Lung (tissue), 12 donors: ENCODE data around the gene RPS6KA2. TPM values are rescaled to one million over a fixed set of nuclear protein-coding genes. Genes with fewer than 3 reads are reported as not detected.

Experiments
- ATAC-seq: fragments of 200-7000 bp; cut with Tn5 transposase; one replicate; pipeline ENCODE4 v1.9.1; 2020; ENCODE audit warnings: moderate number of reproducible peaks; ENCODE audit not compliant: insufficient read depth, low FRiP score
- DNase-seq, 3 donors: peaks; one replicate each; pipeline ENCODE4 v3.0.0-alpha.2; 2013 to 2017
- H3K27ac ChIP-seq, 2 donors: one replicate each; pipeline ENCODE4 v1.5.1; 2013; ENCODE audit warnings: mild to moderate bottlenecking in 2 of 2, moderate library complexity in 2 of 2, control low read depth in 1 of 2, inconsistent platforms in 1 of 2, low read depth in 1 of 2, low read length in 1 of 2
- H3K27me3 ChIP-seq, 3 donors: one replicate each; pipeline ENCODE4 v1.5.1; 2013; ENCODE audit warnings: low read length in 2 of 3; ENCODE audit not compliant: control insufficient read depth in 3 of 3, insufficient read depth in 3 of 3
- H3K36me3 ChIP-seq, 4 donors: one replicate each; pipeline ENCODE4 v1.5.1; 2013; ENCODE audit warnings: low read length in 4 of 4, mild to moderate bottlenecking in 1 of 4, moderate library complexity in 1 of 4; ENCODE audit not compliant: control insufficient read depth in 4 of 4, insufficient read depth in 4 of 4
- H3K4me1 ChIP-seq, 5 donors: one replicate each; pipeline ENCODE4 v1.5.1; 2013; ENCODE audit warnings: low read length in 5 of 5, mild to moderate bottlenecking in 2 of 5, moderate library complexity in 1 of 5; ENCODE audit not compliant: control insufficient read depth in 5 of 5, insufficient read depth in 5 of 5
- H3K4me3 ChIP-seq: one replicate; pipeline ENCODE4 v1.5.1; 2013; ENCODE audit warnings: mild to moderate bottlenecking, control low read depth, moderate library complexity
- H3K9ac ChIP-seq, 2 donors: one replicate each; pipeline ENCODE4 v1.5.1; 2013; ENCODE audit warnings: low read length in 2 of 2, control low read depth in 1 of 2; ENCODE audit not compliant: insufficient read depth in 1 of 2
- H3K9me3 ChIP-seq, 4 donors: one replicate each; pipeline ENCODE4 v1.5.1; 2013; ENCODE audit warnings: low read length in 3 of 4, mild to moderate bottlenecking in 1 of 4, moderate library complexity in 1 of 4; ENCODE audit not compliant: control insufficient read depth in 4 of 4, insufficient read depth in 3 of 4
- WGBS, 2 donors: extraction: QIAGEN DNeasy Blood & Tissue Kit; methylation state at CpG; one replicate each; pipeline ENCODE4 v1.1.7; 2013; 5-methylcytosine and 5-hydroxymethylcytosine counted together
- polyA plus RNA-seq, 2 donors: library from polyadenylated mRNA; stranded (reverse); fragments of 200-250 nt; gene quantifications; one replicate each; pipeline ENCODE4 v1.2.1, GENCODE V29; 2013
- total RNA-seq, 2 donors: library from RNA; depleted of rRNA in 1 of 2; stranded (reverse); fragments of >200 nt in 1 of 2; gene quantifications; one replicate each; pipeline ENCODE4 v1.2.1, GENCODE V29; 2014 to 2021
- TF ChIP-seq, protein P1 (sequence below): IDR thresholded peaks from 2 replicates; pipeline ENCODE4 v1.5.1; 2012; ENCODE audit warnings: mild to moderate bottlenecking; ENCODE audit errors: control extremely low read depth, extremely low read depth
- donor health status: control.
- donor health status: control.
- donor health status: Bipolar disorder and iron deficiency.
- donor health status: healthy.
- donor health status: DM: yes; HTN: yes; CAD: no.

The RPS6KA2 gene
- total and polyA plus RNA-seq, 4 donors, result 61.9 to 185 (median 105) TPM

DNA sequence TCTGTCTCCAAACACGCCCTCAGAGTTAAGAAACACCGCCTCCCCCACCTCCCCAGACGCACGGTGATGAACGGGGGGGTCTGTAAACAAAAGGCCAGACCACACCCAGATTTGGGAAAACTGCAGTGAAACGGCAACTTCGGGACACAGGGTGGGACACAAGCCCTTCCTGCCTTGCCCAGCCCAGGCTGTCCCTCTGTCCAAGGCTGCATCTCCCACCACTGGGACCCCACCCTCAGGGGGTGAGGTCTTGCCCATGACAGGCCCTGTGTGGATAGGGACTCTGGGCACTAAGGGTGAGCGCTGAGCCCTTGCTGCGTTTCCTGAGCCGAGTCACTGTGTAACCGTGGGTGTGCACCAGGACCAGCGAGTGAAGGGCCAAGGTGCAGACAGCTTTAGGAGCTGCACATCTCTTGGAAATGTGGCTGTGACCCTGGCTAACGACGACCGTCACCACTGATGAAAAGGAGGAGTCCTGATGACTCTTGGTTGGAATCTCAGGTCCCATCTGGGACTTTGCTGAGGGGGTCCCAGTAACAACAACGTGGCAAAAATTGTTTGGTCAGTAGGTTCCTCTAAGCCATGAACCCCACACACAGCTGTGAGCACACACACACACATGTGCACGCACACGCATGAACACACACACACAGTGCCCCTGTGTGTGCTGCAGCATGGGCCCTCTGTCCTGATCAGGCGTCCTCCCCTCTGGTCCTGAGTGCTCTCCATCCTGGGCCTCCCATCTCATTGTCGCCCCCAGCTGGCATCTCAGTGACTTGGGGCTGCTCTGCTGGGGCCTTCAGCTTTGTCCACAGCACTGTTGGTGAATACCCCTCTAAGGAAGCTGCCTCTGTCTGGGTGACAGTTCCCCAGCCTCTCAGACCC, 141.2 kb downstream of the RPS6KA2 start:
- no peak overlapping the region for H3K4me3 ChIP-seq
- peaks cover 0 to 12% (median 0%) of the 10 kb centered on the region in 5 donors for H3K4me1 ChIP-seq
- 89 to 90% methylated on average over 20 of the region's 20 CpGs for WGBS, 2 donors
- no peak overlapping the region for H3K27ac ChIP-seq
- peaks cover 0 to 46% (median 11%) of the 10 kb centered on the region in 4 donors for H3K36me3 ChIP-seq
- TF ChIP-seq, protein P1, sequence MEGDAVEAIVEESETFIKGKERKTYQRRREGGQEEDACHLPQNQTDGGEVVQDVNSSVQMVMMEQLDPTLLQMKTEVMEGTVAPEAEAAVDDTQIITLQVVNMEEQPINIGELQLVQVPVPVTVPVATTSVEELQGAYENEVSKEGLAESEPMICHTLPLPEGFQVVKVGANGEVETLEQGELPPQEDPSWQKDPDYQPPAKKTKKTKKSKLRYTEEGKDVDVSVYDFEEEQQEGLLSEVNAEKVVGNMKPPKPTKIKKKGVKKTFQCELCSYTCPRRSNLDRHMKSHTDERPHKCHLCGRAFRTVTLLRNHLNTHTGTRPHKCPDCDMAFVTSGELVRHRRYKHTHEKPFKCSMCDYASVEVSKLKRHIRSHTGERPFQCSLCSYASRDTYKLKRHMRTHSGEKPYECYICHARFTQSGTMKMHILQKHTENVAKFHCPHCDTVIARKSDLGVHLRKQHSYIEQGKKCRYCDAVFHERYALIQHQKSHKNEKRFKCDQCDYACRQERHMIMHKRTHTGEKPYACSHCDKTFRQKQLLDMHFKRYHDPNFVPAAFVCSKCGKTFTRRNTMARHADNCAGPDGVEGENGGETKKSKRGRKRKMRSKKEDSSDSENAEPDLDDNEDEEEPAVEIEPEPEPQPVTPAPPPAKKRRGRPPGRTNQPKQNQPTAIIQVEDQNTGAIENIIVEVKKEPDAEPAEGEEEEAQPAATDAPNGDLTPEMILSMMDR, result no peak
- no peaks in the 10 kb centered on the region for H3K9me3 ChIP-seq
- H3K9ac ChIP-seq, result no peak overlapping the region
- DNase-seq (no peak), ATAC-seq (no peak)
- no peaks in the 10 kb centered on the region for H3K27me3 ChIP-seq

- Histone ChIP-seq H3K4me1 (peaks cover 0 to 9% (median 0%) of the 10 kb centered on the region in 5 donors), H3K4me3 (no peak overlapping the region), H3K9me3 (no peaks in the 10 kb centered on the region), H3K9ac (no peak overlapping the region), H3K27ac (no peak overlapping the region), H3K36me3 (peaks cover 0 to 48% (median 9%) of the 10 kb centered on the region in 4 donors), H3K27me3 (no peaks in the 10 kb centered on the region)
- DNase-seq (no peak), ATAC-seq (no peak)
- TF ChIP-seq, protein P1, result no peak
- 85 to 88% methylated on average over 10 of the region's 10 CpGs for WGBS, 2 donors
Observed at GRCh38 chr6:166484863-166485262, 142.2 kb downstream of the RPS6KA2 start.

GRCh38 chr6:166483573-166484250, 143.3 kb downstream of the RPS6KA2 start:
- H3K4me1 ChIP-seq, result peaks cover 0 to 6% (median 0%) of the 10 kb centered on the region in 5 donors
- H3K9ac ChIP-seq, result no peak overlapping the region
- H3K27me3 ChIP-seq, result no peaks in the 10 kb centered on the region
- DNase-seq (no peak), ATAC-seq (no peak)
- H3K36me3 ChIP-seq, result peaks cover 0 to 50% (median 9%) of the 10 kb centered on the region in 4 donors
- no peak overlapping the region for H3K4me3 ChIP-seq
- TF ChIP-seq, protein P1, result no peak
- 95% methylated on average over 15 of the region's 15 CpGs for WGBS, 2 donors
- no peaks in the 10 kb centered on the region for H3K9me3 ChIP-seq
- H3K27ac ChIP-seq, result no peak overlapping the region
